ENCODE results near the gene F8.
"Not testable (repeated sequence)": the region's sequence is repeated elsewhere in the genome, so short reads cannot be mapped to it uniquely, and the experiment has no call there.

Gene F8

GRCh38 chrX:155028877-155029291, 6.4 kb upstream of the F8 start:
- no peak for DNase-seq

- DNase-seq: peak in 1 of 5 donors; percentile 6
Observed at GRCh38 chrX:155028129-155028528, 5.6 kb upstream of the F8 start.

- peak in 2 of 5 donors; percentile 3 to 53 for DNase-seq
Observed at GRCh38 chrX:155027509-155028066, 5.1 kb upstream of the F8 start.

GRCh38 chrX:155026727-155027508, 4.4 kb upstream of the F8 start, which contains the start of gene FUNDC2:
TSS of gene FUNDC2 (plus strand) at chrX:155026844. CDS start at chrX:155026939, 95 bp downstream.
- DNase-seq: peak; percentile 89 to 98 (median 90)

- no peak for DNase-seq
Observed at GRCh38 chrX:155026420-155026726, 3.9 kb upstream of the F8 start.

GRCh38 chrX:155023907-155024833, 1.6 kb upstream of the F8 start:
- DNase-seq: no peak

- no peak for DNase-seq
Observed at GRCh38 chrX:155020591-155020990, 1.9 kb downstream of the F8 start.

- no peak for DNase-seq
Observed at GRCh38 chrX:155009994-155010472, 12.5 kb downstream of the F8 start.

- DNase-seq: not testable (repeated sequence)
Observed at GRCh38 chrX:155008578-155008977, 13.9 kb downstream of the F8 start.

- not testable (repeated sequence) for DNase-seq
Observed at GRCh38 chrX:155006913-155007671, 15.4 kb downstream of the F8 start.

- DNase-seq: not testable (repeated sequence)
Observed at GRCh38 chrX:155006379-155006778, 16.1 kb downstream of the F8 start.

GRCh38 chrX:155005190-155005589, 17.3 kb downstream of the F8 start:
- DNase-seq: no peak

GRCh38 chrX:155001873-155002272, 20.6 kb downstream of the F8 start:
- DNase-seq: peak in 1 of 5 donors; percentile 3

- no peak for DNase-seq
Observed at GRCh38 chrX:155000841-155001240, 21.7 kb downstream of the F8 start.

GRCh38 chrX:154998204-154998880, 24.2 kb downstream of the F8 start:
- DNase-seq: no peak

- no peak for DNase-seq
Observed at GRCh38 chrX:154991476-154991875, 31.0 kb downstream of the F8 start.

- no peak for DNase-seq
Observed at GRCh38 chrX:154991039-154991438, 31.5 kb downstream of the F8 start.

GRCh38 chrX:154990496-154990895, 32.0 kb downstream of the F8 start:
- DNase-seq: no peak

GRCh38 chrX:154988719-154989118, 33.8 kb downstream of the F8 start:
- DNase-seq: no peak

- DNase-seq: no peak
Observed at GRCh38 chrX:154987940-154988339, 34.6 kb downstream of the F8 start.

- DNase-seq: no peak
Observed at GRCh38 chrX:154986826-154987575, 35.5 kb downstream of the F8 start.

Measured in T-helper 1 cell (primary cell).